ENCODE measurements around the gene SLC16A3.
A peak's percentile ranks its signal among the peaks of the same experiment; 100 is the strongest.
"Not testable (repeated sequence)": the region's sequence is repeated elsewhere in the genome, so short reads cannot be mapped to it uniquely, and the experiment has no call there.

Gene SLC16A3

GRCh38 chr17:82228842-82229697 lies at the start of gene SLC16A3:
SLC16A3 (plus strand) TSS chr17:82229042; CDS start chr17:82236009, 6,967 bp downstream.
- DNase-seq: peak; percentile 86

- DNase-seq: no peak
These were observed 49.4 kb upstream of the SLC16A3 start for GRCh38 chr17:82179412-82179811.

GRCh38 chr17:82179946-82180475 lies 48.8 kb upstream of the SLC16A3 start:
- no peak for DNase-seq

- no peak for DNase-seq
These were observed 47.9 kb upstream of the SLC16A3 start for GRCh38 chr17:82180776-82181528.

GRCh38 chr17:82184761-82185160 lies 44.1 kb upstream of the SLC16A3 start:
- DNase-seq: no peak

- DNase-seq: no peak
These were observed 42.6 kb upstream of the SLC16A3 start for GRCh38 chr17:82186221-82186620.

- DNase-seq: no peak
These were observed 41.3 kb upstream of the SLC16A3 start for GRCh38 chr17:82187500-82187899.

- DNase-seq: no peak
These were observed 40.6 kb upstream of the SLC16A3 start for GRCh38 chr17:82188001-82188961.

GRCh38 chr17:82193050-82193449 lies 35.8 kb upstream of the SLC16A3 start:
- DNase-seq: not testable (repeated sequence)

GRCh38 chr17:82193520-82194220 lies 35.2 kb upstream of the SLC16A3 start:
- DNase-seq: no peak

- DNase-seq: no peak
These were observed 34.1 kb upstream of the SLC16A3 start for GRCh38 chr17:82194765-82195164.

- no peak for DNase-seq
These were observed 32.9 kb upstream of the SLC16A3 start for GRCh38 chr17:82195675-82196672.

- no peak for DNase-seq
These were observed 30.8 kb upstream of the SLC16A3 start for GRCh38 chr17:82198092-82198491.

GRCh38 chr17:82199496-82199895 lies 29.3 kb upstream of the SLC16A3 start:
- DNase-seq: no peak

- DNase-seq: no peak
These were observed 28.7 kb upstream of the SLC16A3 start for GRCh38 chr17:82200135-82200534.

- no peak for DNase-seq
These were observed 27.9 kb upstream of the SLC16A3 start for GRCh38 chr17:82200743-82201497.

GRCh38 chr17:82201498-82201910 lies 27.3 kb upstream of the SLC16A3 start:
- DNase-seq: no peak

- DNase-seq: no peak
These were observed 25.9 kb upstream of the SLC16A3 start for GRCh38 chr17:82202981-82203380.

- DNase-seq: no peak
These were observed 24.9 kb upstream of the SLC16A3 start for GRCh38 chr17:82203920-82204319.

Measured in RPMI8226 (cell line).